GM23338 (cell line): ENCODE results near the gene DHX30. TPM values are rescaled to one million over a fixed set of nuclear protein-coding genes. Genes with fewer than 3 reads are reported as not detected.
A peak's percentile ranks its signal among the peaks of the same experiment; 100 is the strongest.

Experiments
- ATAC-seq: fragments of 200-7000 bp; cut with Tn5 transposase; 3 replicates; pipeline ENCODE4 v1.9.1; 2020
- DNase-seq: peaks from one replicate; pipeline ENCODE4 v3.0.0-alpha.2; 2015; ENCODE audit warnings: low spot score
- H2AFZ ChIP-seq: fragments of 200-600 bp; sonication (generic); 2 replicates; pipeline ENCODE4 v1.8.0; 2016; ENCODE audit warnings: antibody characterized with exemption, mild to moderate bottlenecking, moderate library complexity
- H3F3A ChIP-seq: fragments of 200-600 bp; sonication (generic); replicated peaks from 2 replicates; pipeline ENCODE4 v1.8.0; 2017; ENCODE audit warnings: antibody characterized with exemption, mixed run types, low read depth
- H3K27ac ChIP-seq: fragments of 200-600 bp; sonication (generic); 2 replicates; pipeline ENCODE4 v1.6.1; 2016; ENCODE audit warnings: low read depth
- H3K27me3 ChIP-seq: fragments of 200-600 bp; sonication (generic); 2 replicates; pipeline ENCODE4 v1.8.0; 2016; ENCODE audit warnings: mild to moderate bottlenecking, mixed run types, moderate library complexity; ENCODE audit not compliant: insufficient read depth
- H3K36me3 ChIP-seq: fragments of 200-600 bp; sonication (generic); 2 replicates; pipeline ENCODE4 v1.8.0; 2016; ENCODE audit warnings: mild to moderate bottlenecking; ENCODE audit not compliant: insufficient read depth
- H3K4me1 ChIP-seq: fragments of 200-600 bp; sonication (generic); 2 replicates; pipeline ENCODE4 v1.8.0; 2016; ENCODE audit warnings: mild to moderate bottlenecking, moderate library complexity; ENCODE audit not compliant: insufficient read depth
- H3K4me2 ChIP-seq: fragments of 200-600 bp; sonication (generic); 2 replicates; pipeline ENCODE4 v1.7.1; 2017; ENCODE audit warnings: mixed run types
- H3K4me3 ChIP-seq: fragments of 200-600 bp; sonication (generic); 2 replicates; pipeline ENCODE4 v1.6.1; 2016; ENCODE audit warnings: mixed run types
- H3K79me2 ChIP-seq: fragments of 200-600 bp; sonication (generic); replicated peaks from 2 replicates; pipeline ENCODE4 v1.8.0; 2017; ENCODE audit warnings: mild to moderate bottlenecking; ENCODE audit not compliant: insufficient read depth
- H3K9me2 ChIP-seq: fragments of 200-600 bp; sonication (generic); 2 replicates; pipeline ENCODE4 v1.8.0; 2017; ENCODE audit not compliant: insufficient read depth
- H4K20me1 ChIP-seq: fragments of 200-600 bp; sonication (generic); replicated peaks from 2 replicates; pipeline ENCODE4 v1.8.0; 2017; ENCODE audit warnings: mild to moderate bottlenecking; ENCODE audit not compliant: insufficient read depth
- H3K27ac Mint-ChIP-seq: 2 replicates; pipeline ENCODE4 v1.8.0; 2020; ENCODE audit warnings: inconsistent platforms, mild to moderate bottlenecking, moderate library complexity, mixed read lengths
- H3K27me3 Mint-ChIP-seq: 3 replicates; pipeline ENCODE4 v1.8.0; 2022; ENCODE audit warnings: low read depth, mild to moderate bottlenecking, moderate library complexity, mixed read lengths, inconsistent platforms; ENCODE audit not compliant: insufficient read depth, poor library complexity
- H3K36me3 Mint-ChIP-seq: 3 replicates; pipeline ENCODE4 v1.8.0; 2021; ENCODE audit warnings: low read depth, mild to moderate bottlenecking, inconsistent platforms, moderate library complexity, mixed read lengths
- H3K4me1 Mint-ChIP-seq: 3 replicates; pipeline ENCODE4 v1.8.0; 2020; ENCODE audit warnings: mild to moderate bottlenecking, inconsistent platforms, mixed read lengths
- H3K4me3 Mint-ChIP-seq: 3 replicates; pipeline ENCODE4 v1.8.0; 2021; ENCODE audit warnings: moderate library complexity, mild to moderate bottlenecking, inconsistent platforms, mixed read lengths
- H3K9me3 Mint-ChIP-seq: 3 replicates; pipeline ENCODE4 v1.8.0; 2020; ENCODE audit warnings: moderate library complexity, mild to moderate bottlenecking, inconsistent platforms, mixed read lengths
- CREB1 ChIP-seq: fragments of 250-450 bp; sonication (Bioruptor Pico); IDR thresholded peaks from 2 replicates; pipeline ENCODE4 v1.5.0; 2020; ENCODE audit warnings: low read depth, mild to moderate bottlenecking, moderate library complexity
- CTCF ChIP-seq, 2 experiments: fragments of 200-600 bp in 1 of 2; sonication (generic) in 1 of 2; conservative IDR thresholded peaks; 2 replicates each; pipeline versions ENCODE4 v1.5.1 to v1.6.1; 2016 to 2017; ENCODE audit warnings: antibody characterized with exemption in 2 of 2, low read depth in 2 of 2, mild to moderate bottlenecking in 2 of 2, moderate library complexity in 1 of 2
- ETS1 ChIP-seq: IDR thresholded peaks from 2 replicates; pipeline ENCODE4 v1.6.1; 2016; ENCODE audit warnings: antibody characterized with exemption
- EZH2 ChIP-seq: fragments of 200-600 bp; sonication (generic); IDR thresholded peaks from one replicate; pipeline ENCODE4 v1.8.0; 2017; ENCODE audit warnings: antibody characterized with exemption, mild to moderate bottlenecking, low read depth; ENCODE audit not compliant: unreplicated experiment
- EZH2phosphoT487 ChIP-seq: fragments of 200-600 bp; sonication (generic); IDR thresholded peaks from one replicate; pipeline ENCODE4 v1.8.1; 2018; ENCODE audit warnings: antibody characterized with exemption; ENCODE audit not compliant: unreplicated experiment
- JUNB ChIP-seq: IDR thresholded peaks from one replicate; pipeline ENCODE4 v1.6.1; 2016; ENCODE audit warnings: antibody characterized with exemption; ENCODE audit not compliant: unreplicated experiment
- POLR2AphosphoS5 ChIP-seq: IDR thresholded peaks from 2 replicates; pipeline ENCODE4 v1.6.1; 2016; ENCODE audit warnings: antibody characterized with exemption, low read depth
- REST ChIP-seq: IDR thresholded peaks from one replicate; pipeline ENCODE4 v1.6.1; 2018; ENCODE audit warnings: antibody characterized with exemption; ENCODE audit not compliant: unreplicated experiment
- STAT1 ChIP-seq: IDR thresholded peaks from one replicate; pipeline ENCODE4 v1.6.1; 2016; ENCODE audit warnings: antibody characterized with exemption; ENCODE audit not compliant: unreplicated experiment
- ZNF114 ChIP-seq: fragments of 250-450 bp; sonication (Bioruptor Pico); IDR thresholded peaks from 2 replicates; pipeline ENCODE4 v1.5.0; 2020; ENCODE audit warnings: mild to moderate bottlenecking, moderate library complexity
- ZNF331 ChIP-seq: fragments of 250-450 bp; sonication (Bioruptor Pico); IDR thresholded peaks from 2 replicates; pipeline ENCODE4 v1.5.0; 2020; ENCODE audit warnings: low read depth, mild to moderate bottlenecking, moderate library complexity
- polyA plus RNA-seq: library from polyadenylated mRNA; unstranded; fragments of >200 nt; fragmentation: Nextera tagmentation; extraction: Ambion mirVana; gene quantifications from 2 replicates; pipeline ENCODE4 v1.2.1, GENCODE V29; 2016
- total RNA-seq: library from RNA; depleted of rRNA; stranded (reverse); fragments of >200 nt; shearing (Covaris generic); gene quantifications from 2 replicates; pipeline ENCODE4 v1.2.3, GENCODE V29; 2014

DHX30 gene
- total and polyA plus RNA-seq, 2 experiments from 2014 or later: 47.5 to 125 TPM

GRCh38 chr3:47846186-47846879 is 43.4 kb downstream of the DHX30 start (continued):
- TF ChIP-seq CREB1 (no peak), STAT1 (no peak), ZNF331 (CRISPR knock-in tag) (no peak), REST (no peak), ETS1 (no peak), EZH2phosphoT487 (no peak), JUNB (no peak), ZNF114 (CRISPR knock-in tag) (no peak)

- H3K79me2 ChIP-seq: 0 out of 2 replicates have a peak, but pooled peaks cover 7% of the 10 kb centered on the region
- H3K27ac ChIP-seq: no peak overlapping the region
- H3F3A ChIP-seq: peaks cover 44% of the 10 kb centered on the region
- Mint-ChIP-seq H3K27me3 (peaks cover 30% of the 10 kb centered on the region), H3K4me3 (no peak overlapping the region), H3K4me1 (peaks cover 12% of the 10 kb centered on the region), H3K9me3 (no peaks in the 10 kb centered on the region), H3K27ac (no peak overlapping the region), H3K36me3 (peaks cover 94% of the 10 kb centered on the region)
- peaks cover 9% of the 10 kb centered on the region for H3K4me1 ChIP-seq
- no peak overlapping the region for H2AFZ ChIP-seq
- no peaks in the 10 kb centered on the region for H3K9me2 ChIP-seq
- ATAC-seq (no peak), DNase-seq (no peak)
- no peak overlapping the region for H3K4me3 ChIP-seq
- TF ChIP-seq ZNF114 (CRISPR knock-in tag) (no peak), POLR2AphosphoS5 (0 out of 2 replicates have a peak, but pooled peaks have one; percentile 14)
- H3K36me3 ChIP-seq: peaks cover 36% of the 10 kb centered on the region
- H3K4me2 ChIP-seq: no peak overlapping the region
- peaks cover 45% of the 10 kb centered on the region for H4K20me1 ChIP-seq
- no peaks in the 10 kb centered on the region for H3K27me3 ChIP-seq
These were observed 43.9 kb downstream of the DHX30 start for GRCh38 chr3:47846880-47847248.

- ATAC-seq: peak; percentile 15
- Mint-ChIP-seq H3K27me3 (peaks cover 28% of the 10 kb centered on the region), H3K4me3 (no peak overlapping the region), H3K27ac (peak overlapping the region; percentile 78; the same call in 1 of the 2 replicates), H3K36me3 (peaks cover 94% of the 10 kb centered on the region), H3K9me3 (no peaks in the 10 kb centered on the region), H3K4me1 (peaks cover 8% of the 10 kb centered on the region)
- 0 out of 2 replicates have a peak, but pooled peaks cover 7% of the 10 kb centered on the region for H3K79me2 ChIP-seq
- H3K9me2 ChIP-seq: no peaks in the 10 kb centered on the region
- no peak overlapping the region; the same call in 1 of the 2 replicates for H3K27ac ChIP-seq
- H3K4me2 ChIP-seq: no peak overlapping the region
- no peak overlapping the region for H2AFZ ChIP-seq
- H3K4me1 ChIP-seq: peaks cover 8% of the 10 kb centered on the region
- H3K36me3 ChIP-seq: peaks cover 36% of the 10 kb centered on the region
- peaks cover 44% of the 10 kb centered on the region for H3F3A ChIP-seq
- peaks cover 45% of the 10 kb centered on the region for H4K20me1 ChIP-seq
- no peak overlapping the region for H3K4me3 ChIP-seq
- peak; percentile 48 for DNase-seq
- no peaks in the 10 kb centered on the region for H3K27me3 ChIP-seq
- TF ChIP-seq CTCF (conservative IDR thresholded peaks at IDR 0.05; ENCODE audit: low read depth in 2 of 2) (peak; percentile 37 to 57), ZNF331 (CRISPR knock-in tag) (no peak), ETS1 (no peak), EZH2 (no peak), ZNF114 (CRISPR knock-in tag) (no peak)
These were observed 44.3 kb downstream of the DHX30 start for GRCh38 chr3:47847260-47847659.
